GM19238 (cell line): ENCODE measurements around the gene PRKAA2.
A peak's percentile ranks its signal among the peaks of the same experiment; 100 is the strongest.

Experiments used
- DNase-seq: peaks from one replicate; pipeline ENCODE4 v3.0.0; 2011; ENCODE audit warnings: low spot score; ENCODE audit not compliant: insufficient read length

Gene PRKAA2

GRCh38 chr1:56654126-56654923 lies 9.2 kb downstream of the PRKAA2 start:
- DNase-seq, result no peak

GRCh38 chr1:56655991-56656613 lies 11.0 kb downstream of the PRKAA2 start:
- DNase-seq, result no peak

- DNase-seq, result no peak
These were observed 13.1 kb downstream of the PRKAA2 start for GRCh38 chr1:56658254-56658653.

- no peak for DNase-seq
These were observed 15.2 kb downstream of the PRKAA2 start for GRCh38 chr1:56660293-56660692.

GRCh38 chr1:56663846-56664245 lies 18.7 kb downstream of the PRKAA2 start:
- no peak for DNase-seq

GRCh38 chr1:56665384-56665783 lies 20.3 kb downstream of the PRKAA2 start:
- DNase-seq, result no peak

GRCh38 chr1:56666112-56666608 lies 21.0 kb downstream of the PRKAA2 start:
- DNase-seq, result no peak

GRCh38 chr1:56670350-56670749 lies 25.2 kb downstream of the PRKAA2 start:
- DNase-seq, result no peak

- no peak for DNase-seq
These were observed 26.0 kb downstream of the PRKAA2 start for GRCh38 chr1:56671085-56671484.

GRCh38 chr1:56671542-56671941 lies 26.4 kb downstream of the PRKAA2 start:
- no peak for DNase-seq

- DNase-seq, result no peak
These were observed 27.5 kb downstream of the PRKAA2 start for GRCh38 chr1:56672579-56672978.

GRCh38 chr1:56675763-56676162 lies 30.6 kb downstream of the PRKAA2 start:
- no peak for DNase-seq

GRCh38 chr1:56676571-56677035 lies 31.5 kb downstream of the PRKAA2 start:
- no peak for DNase-seq

GRCh38 chr1:56683569-56683968 lies 38.5 kb downstream of the PRKAA2 start:
- DNase-seq, result no peak

GRCh38 chr1:56686169-56686568 lies 41.1 kb downstream of the PRKAA2 start:
- no peak for DNase-seq

GRCh38 chr1:56688522-56689026 lies 43.5 kb downstream of the PRKAA2 start:
- DNase-seq, result no peak

- no peak for DNase-seq
These were observed 51.5 kb downstream of the PRKAA2 start for GRCh38 chr1:56696663-56697062.

- DNase-seq, result no peak
These were observed 58.6 kb downstream of the PRKAA2 start for GRCh38 chr1:56703747-56704146.

- no peak for DNase-seq
These were observed 62.3 kb downstream of the PRKAA2 start for GRCh38 chr1:56707379-56707778.

GRCh38 chr1:56709269-56709880 lies 64.3 kb downstream of the PRKAA2 start:
- DNase-seq, result peak; percentile 0

GRCh38 chr1:56709995-56710394 lies 64.9 kb downstream of the PRKAA2 start:
- no peak for DNase-seq

GRCh38 chr1:56710646-56711045 lies 65.5 kb downstream of the PRKAA2 start:
- DNase-seq, result no peak
